H9 (cell line): ENCODE results near the gene FYCO1. TPM values are rescaled to one million over a fixed set of nuclear protein-coding genes. Genes with fewer than 3 reads are reported as not detected.

Source experiments
- DNase-seq: peaks from one replicate; pipeline ENCODE4 v3.0.0-alpha.2; 2017
- H2AFZ ChIP-seq: one replicate; pipeline ENCODE4 v1.6.1; 2013; ENCODE audit warnings: mild to moderate bottlenecking, low read length, control low read depth, moderate library complexity
- H2AK5ac ChIP-seq: 2 replicates; pipeline ENCODE4 v1.6.1; 2013; ENCODE audit warnings: low read length, control low read depth, mixed read lengths; ENCODE audit not compliant: insufficient read length
- H2BK120ac ChIP-seq: one replicate; pipeline ENCODE4 v1.6.1; 2013; ENCODE audit warnings: low read depth, mild to moderate bottlenecking, low read length, control low read depth, inconsistent platforms; ENCODE audit not compliant: poor library complexity, severe bottlenecking
- H2BK12ac ChIP-seq: 2 replicates; pipeline ENCODE4 v1.6.1; 2013; ENCODE audit warnings: low read length, control low read depth, mixed read lengths, low read depth; ENCODE audit not compliant: insufficient read length
- H2BK15ac ChIP-seq: 2 replicates; pipeline ENCODE4 v1.6.1; 2013; ENCODE audit warnings: low read depth, low read length, control low read depth
- H2BK20ac ChIP-seq: one replicate; pipeline ENCODE4 v1.6.1; 2013; ENCODE audit warnings: low read depth, mild to moderate bottlenecking, low read length, control low read depth, inconsistent platforms; ENCODE audit not compliant: poor library complexity, severe bottlenecking
- H2BK5ac ChIP-seq: 2 replicates; pipeline ENCODE4 v1.6.1; 2013; ENCODE audit warnings: low read length, control low read depth, mixed read lengths; ENCODE audit not compliant: insufficient read length
- H3K14ac ChIP-seq: 2 replicates; pipeline ENCODE4 v1.6.1; 2013; ENCODE audit warnings: low read length, control low read depth; ENCODE audit not compliant: insufficient read depth
- H3K18ac ChIP-seq: 2 replicates; pipeline ENCODE4 v1.6.1; 2013; ENCODE audit warnings: low read depth, mild to moderate bottlenecking, mixed read lengths, low read length, control low read depth; ENCODE audit not compliant: insufficient read length
- H3K23ac ChIP-seq: 2 replicates; pipeline ENCODE4 v1.6.1; 2013; ENCODE audit warnings: low read length, control low read depth, mixed read lengths, low read depth; ENCODE audit not compliant: insufficient read length
- H3K23me2 ChIP-seq: 2 replicates; pipeline ENCODE4 v1.6.1; 2013; ENCODE audit warnings: low read depth, mild to moderate bottlenecking, mixed read lengths, low read length, control low read depth; ENCODE audit not compliant: insufficient read length, poor library complexity, severe bottlenecking
- H3K27ac ChIP-seq: 2 replicates; pipeline ENCODE4 v1.5.1; 2013; ENCODE audit warnings: low read length, control low read depth, mixed read lengths, low read depth; ENCODE audit not compliant: insufficient read length
- H3K27me3 ChIP-seq: 2 replicates; pipeline ENCODE4 v1.6.1; 2013; ENCODE audit warnings: low read length, control low read depth, inconsistent platforms; ENCODE audit not compliant: insufficient read depth
- H3K4ac ChIP-seq: 2 replicates; pipeline ENCODE4 v1.6.1; 2013; ENCODE audit warnings: low read depth, mild to moderate bottlenecking, control low read depth, inconsistent platforms, low read length, moderate library complexity
- H3K4me1 ChIP-seq: 2 replicates; pipeline ENCODE4 v1.6.1; 2013; ENCODE audit warnings: low read length, control low read depth, inconsistent platforms; ENCODE audit not compliant: insufficient read depth
- H3K4me2 ChIP-seq: 2 replicates; pipeline ENCODE4 v1.6.1; 2013; ENCODE audit warnings: low read length, control low read depth, mixed read lengths; ENCODE audit not compliant: insufficient read length, insufficient read depth
- H3K56ac ChIP-seq: 2 replicates; pipeline ENCODE4 v1.6.1; 2013; ENCODE audit warnings: low read depth, mild to moderate bottlenecking, mixed read lengths, low read length, control low read depth; ENCODE audit not compliant: insufficient read length
- H3K79me1 ChIP-seq: 2 replicates; pipeline ENCODE4 v1.6.1; 2013; ENCODE audit warnings: low read depth, mild to moderate bottlenecking, moderate library complexity, low read length, control low read depth, inconsistent platforms; ENCODE audit not compliant: insufficient read depth, poor library complexity, severe bottlenecking
- H3K79me2 ChIP-seq: 2 replicates; pipeline ENCODE4 v1.6.1; 2013; ENCODE audit warnings: low read length, control low read depth, inconsistent platforms; ENCODE audit not compliant: insufficient read depth
- H3K9ac ChIP-seq: 2 replicates; pipeline ENCODE4 v1.6.1; 2013; ENCODE audit warnings: low read length, control low read depth, mixed read lengths; ENCODE audit not compliant: insufficient read length; ENCODE audit errors: extremely low read depth
- H3K9me3 ChIP-seq: one replicate; pipeline ENCODE4 v1.6.1; 2013; ENCODE audit warnings: low read depth, low read length, inconsistent platforms; ENCODE audit not compliant: control insufficient read depth
- H3T11ph ChIP-seq: one replicate; pipeline ENCODE4 v1.6.1; 2013; ENCODE audit warnings: mild to moderate bottlenecking, low read length, control low read depth, inconsistent platforms
- H4K20me1 ChIP-seq: one replicate; pipeline ENCODE4 v1.6.1; 2013; ENCODE audit not compliant: control insufficient read depth, insufficient read length, insufficient read depth
- H4K5ac ChIP-seq: 2 replicates; pipeline ENCODE4 v1.6.1; 2013; ENCODE audit warnings: low read depth, mild to moderate bottlenecking, mixed read lengths, low read length, control low read depth; ENCODE audit not compliant: insufficient read length
- H4K8ac ChIP-seq: replicated peaks from 2 replicates; pipeline ENCODE4 v1.6.1; 2013; ENCODE audit warnings: low read length, control low read depth, mixed read lengths, low read depth; ENCODE audit not compliant: insufficient read length
- H4K91ac ChIP-seq: 2 replicates; pipeline ENCODE4 v1.6.1; 2013; ENCODE audit warnings: low read depth, mild to moderate bottlenecking, moderate library complexity, mixed read lengths, low read length, control low read depth; ENCODE audit not compliant: insufficient read length
- H3K27ac Mint-ChIP-seq, 3 experiments: 2 replicates in 2 of 3; 3 replicates in 1 of 3; pipeline ENCODE4 v1.8.0; 2020 to 2021; ENCODE audit warnings: mixed read lengths in 3 of 3, mild to moderate bottlenecking in 1 of 3, moderate library complexity in 1 of 3
- H3K27me3 Mint-ChIP-seq: 2 replicates; pipeline ENCODE4 v1.8.0; 2021; ENCODE audit warnings: low read depth, mild to moderate bottlenecking, moderate library complexity, mixed read lengths
- H3K36me3 Mint-ChIP-seq, 3 experiments: 2 replicates in 2 of 3; 3 replicates in 1 of 3; pipeline ENCODE4 v1.8.0; 2020 to 2021; ENCODE audit warnings: low read depth in 3 of 3, mixed read lengths in 3 of 3; ENCODE audit not compliant: insufficient read depth in 1 of 3
- H3K4me1 Mint-ChIP-seq, 2 experiments: 2 replicates each; pipeline ENCODE4 v1.8.0; 2020; ENCODE audit warnings: mixed read lengths in 2 of 2
- H3K4me3 Mint-ChIP-seq, 2 experiments: 2 replicates in 1 of 2; 3 replicates in 1 of 2; pipeline ENCODE4 v1.8.0; 2020 to 2021; ENCODE audit warnings: mild to moderate bottlenecking in 2 of 2, mixed read lengths in 2 of 2, moderate library complexity in 1 of 2
- H3K9me3 Mint-ChIP-seq, 2 experiments: 2 replicates in 1 of 2; 3 replicates in 1 of 2; pipeline ENCODE4 v1.8.0; 2020; ENCODE audit warnings: mild to moderate bottlenecking in 2 of 2, mixed read lengths in 2 of 2, moderate library complexity in 1 of 2
- CTCF ChIP-seq: fragments of 200-600 bp; sonication (generic); conservative IDR thresholded peaks from 3 replicates; pipeline ENCODE4 v1.8.0; 2021; ENCODE audit warnings: antibody characterized with exemption, mild to moderate bottlenecking
- WGBS: extraction: QIAGEN DNeasy Blood & Tissue Kit; methylation state at CpG from one replicate; pipeline ENCODE4 v1.1.7; 2013; ENCODE audit warnings: missing lambda C conversion rate, low lambda C conversion rate, mixed read lengths; ENCODE audit not compliant: insufficient read length; ENCODE audit errors: extremely low coverage; 5-methylcytosine and 5-hydroxymethylcytosine counted together
- total RNA-seq: library from RNA; stranded (reverse); gene quantifications from 2 replicates; pipeline ENCODE4 v1.2.1, GENCODE V29; 2021

The FYCO1 gene
- total RNA-seq, 1 experiment from 2014 or later, result 10.4 TPM

DNA sequence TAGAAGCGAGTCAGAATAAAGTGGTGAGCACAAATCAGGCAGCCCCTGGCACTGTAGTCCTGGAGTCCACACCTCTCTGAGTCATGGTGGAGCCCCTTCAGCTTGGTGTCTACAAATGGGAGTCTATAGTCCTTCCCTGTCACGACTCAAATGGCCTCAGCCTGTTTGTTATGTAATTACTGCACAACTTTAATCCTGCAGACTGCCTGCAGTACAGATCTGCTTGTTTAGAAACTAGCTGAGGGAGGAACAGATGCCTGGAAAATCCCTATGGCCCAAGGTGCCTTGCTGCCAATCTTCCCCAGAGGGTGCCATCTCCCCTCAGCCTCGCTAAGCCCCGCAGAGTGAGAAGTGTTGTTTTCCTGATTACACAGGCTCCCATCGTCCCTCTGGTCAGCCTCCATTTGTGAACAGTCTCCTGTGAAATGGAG is 56.3 kb downstream of the FYCO1 start:
- Histone ChIP-seq H2AK5ac (no peak overlapping the region), H3K56ac (no peak overlapping the region), H3K4me2 (no peak overlapping the region), H3K9me3 (no peaks in the 10 kb centered on the region), H3K27ac (no peak overlapping the region), H2BK120ac (no peak overlapping the region), H2BK5ac (no peak overlapping the region), H4K91ac (no peak overlapping the region), H3K4me1 (no peaks in the 10 kb centered on the region), H2BK20ac (no peak overlapping the region), H3K18ac (no peak overlapping the region), H4K8ac (no peak overlapping the region), H4K5ac (no peak overlapping the region), H3K27me3 (no peaks in the 10 kb centered on the region), H2AFZ (no peak overlapping the region), H2BK15ac (no peak overlapping the region), H2BK12ac (no peak overlapping the region), H3K79me1 (no peaks in the 10 kb centered on the region), H3K23ac (no peak overlapping the region), H3K14ac (no peak overlapping the region), H3K4ac (no peak overlapping the region), H3T11ph (no peak overlapping the region), H3K23me2 (no peaks in the 10 kb centered on the region), H3K79me2 (no peaks in the 10 kb centered on the region), H4K20me1 (no peaks in the 10 kb centered on the region), H3K9ac (no peak overlapping the region)
- Mint-ChIP-seq H3K9me3 (no peaks in the 10 kb centered on the region), H3K36me3 (peaks cover 9 to 32% (median 28%) of the 10 kb centered on the region in 3 experiments; a peak in 5 of 7 replicates), H3K27ac (peak overlapping the region in 2 of 3 experiments; percentile 31 to 61; a peak in 3 of 7 replicates), H3K4me1 (peaks cover 16 to 20% of the 10 kb centered on the region in 2 experiments), H3K4me3 (no peak overlapping the region), H3K27me3 (no peaks in the 10 kb centered on the region)
- no peak for TF ChIP-seq CTCF
- no CpG with 5 or more reads among the region's 5 CpGs for WGBS
- DNase-seq, result no peak
